ENCODE results near the gene NRXN3. TPM values are rescaled to one million over a fixed set of nuclear protein-coding genes. Genes with fewer than 3 reads are reported as not detected.
A peak's percentile ranks its signal among the peaks of the same experiment; 100 is the strongest.

The NRXN3 gene
- total RNA-seq, 1 donor from 2014 or later: 38.1 TPM

- ATAC-seq (no peak), DNase-seq (ENCODE audit: low spot score) (no peak)
- intact Hi-C loops (cut with DNase I): no loop called here
Measured at GRCh38 chr14:78308079-78308478, 137.9 kb downstream of the NRXN3 start.

- DNase-seq (ENCODE audit: low spot score): no peak
- intact Hi-C loops (cut with DNase I): no loop called here
- no peak for ATAC-seq
Measured at GRCh38 chr14:78310272-78310671, 140.1 kb downstream of the NRXN3 start.

- intact Hi-C loops (cut with DNase I): no loop called here
- DNase-seq (ENCODE audit: low spot score) (no peak), ATAC-seq (no peak)
Measured at GRCh38 chr14:78313499-78313898, 143.3 kb downstream of the NRXN3 start.

GRCh38 chr14:78314484-78314883 lies 144.3 kb downstream of the NRXN3 start:
- intact Hi-C loops (cut with DNase I): no loop called here
- ATAC-seq (no peak), DNase-seq (ENCODE audit: low spot score) (no peak)

- no peak for ATAC-seq
- intact Hi-C loops (cut with DNase I): no loop called here
- DNase-seq (ENCODE audit: low spot score): no peak
Measured at GRCh38 chr14:78316052-78316451, 145.9 kb downstream of the NRXN3 start.

- intact Hi-C loops (cut with DNase I): no loop called here
- no peak for DNase-seq (ENCODE audit: low spot score)
- no peak for ATAC-seq
Measured at GRCh38 chr14:78316786-78317185, 146.6 kb downstream of the NRXN3 start.

GRCh38 chr14:78319406-78319805 lies 149.2 kb downstream of the NRXN3 start:
- intact Hi-C loops (cut with DNase I): no loop called here
- no peak for ATAC-seq
- DNase-seq (ENCODE audit: low spot score): no peak

GRCh38 chr14:78319887-78320635 lies 149.9 kb downstream of the NRXN3 start:
- ATAC-seq (peak; percentile 52), DNase-seq (ENCODE audit: low spot score) (no peak)
- intact Hi-C loops (cut with DNase I): no loop called here

- ATAC-seq: no peak
- DNase-seq (ENCODE audit: low spot score): no peak
- intact Hi-C loops (cut with DNase I): no loop called here
Measured at GRCh38 chr14:78324353-78324752, 154.2 kb downstream of the NRXN3 start.

GRCh38 chr14:78325911-78326310 lies 155.7 kb downstream of the NRXN3 start:
- DNase-seq (ENCODE audit: low spot score): no peak
- intact Hi-C loops (cut with DNase I): no loop called here

GRCh38 chr14:78327426-78328221 lies 157.5 kb downstream of the NRXN3 start:
- intact Hi-C loops (cut with DNase I): no loop called here
- DNase-seq (ENCODE audit: low spot score): no peak
- ATAC-seq: no peak

More at GRCh38 chr14:78325911-78326310, 155.7 kb downstream of the NRXN3 start:
- ATAC-seq: no peak

GRCh38 chr14:78329371-78329770 lies 159.2 kb downstream of the NRXN3 start:
- DNase-seq (ENCODE audit: low spot score) (no peak), ATAC-seq (no peak)
- intact Hi-C loops (cut with DNase I): no loop called here

GRCh38 chr14:78335531-78335930 lies 165.4 kb downstream of the NRXN3 start:
- no peak for DNase-seq (ENCODE audit: low spot score)

GRCh38 chr14:78340250-78340649 lies 170.1 kb downstream of the NRXN3 start:
- no peak for DNase-seq (ENCODE audit: low spot score)
- no peak for ATAC-seq
- intact Hi-C loops (cut with DNase I): no loop called here

More at GRCh38 chr14:78335531-78335930, 165.4 kb downstream of the NRXN3 start:
- no peak for ATAC-seq
- intact Hi-C loops (cut with DNase I): no loop called here

- intact Hi-C loops (cut with DNase I): no loop called here
- DNase-seq (ENCODE audit: low spot score): no peak
- ATAC-seq: no peak
Measured at GRCh38 chr14:78341827-78342389, 171.7 kb downstream of the NRXN3 start.

- intact Hi-C loops (cut with DNase I): no loop called here
- no peak for ATAC-seq
- DNase-seq (ENCODE audit: low spot score): no peak
Measured at GRCh38 chr14:78342879-78343278, 172.7 kb downstream of the NRXN3 start.

GRCh38 chr14:78344290-78344689 lies 174.1 kb downstream of the NRXN3 start:
- no peak for DNase-seq (ENCODE audit: low spot score)
- ATAC-seq: no peak
- intact Hi-C loops (cut with DNase I): no loop called here

GRCh38 chr14:78345131-78345744 lies 175.1 kb downstream of the NRXN3 start:
- no peak for DNase-seq (ENCODE audit: low spot score)
- intact Hi-C loops (cut with DNase I): no loop called here
- no peak for ATAC-seq

- intact Hi-C loops (cut with DNase I): no loop called here
- no peak for DNase-seq (ENCODE audit: low spot score)
- no peak for ATAC-seq
Measured at GRCh38 chr14:78346747-78347146, 176.6 kb downstream of the NRXN3 start.

- intact Hi-C loops (cut with DNase I): no loop called here
Measured at GRCh38 chr14:78355109-78355508, 184.9 kb downstream of the NRXN3 start.

More at GRCh38 chr14:78355109-78355508, 184.9 kb downstream of the NRXN3 start:
- ATAC-seq (no peak), DNase-seq (ENCODE audit: low spot score) (no peak)

All from sciatic nerve (tissue), 2 donors.